ENCODE data around the gene KRT33A. TPM values are rescaled to one million over a fixed set of nuclear protein-coding genes. Genes with fewer than 3 reads are reported as not detected.

Gene KRT33A
- total RNA-seq, 1 donor from 2014 or later, result not detected

GRCh38 chr17:41369023-41369422 lies 18.4 kb upstream of the KRT33A start:
- no peak overlapping the region for H3K4me3 ChIP-seq
- H3K27ac ChIP-seq, result no peak overlapping the region
- H3K27me3 ChIP-seq, result no peaks in the 10 kb centered on the region
- H3K4me1 ChIP-seq, result no peaks in the 10 kb centered on the region
- TF ChIP-seq, protein P1, sequence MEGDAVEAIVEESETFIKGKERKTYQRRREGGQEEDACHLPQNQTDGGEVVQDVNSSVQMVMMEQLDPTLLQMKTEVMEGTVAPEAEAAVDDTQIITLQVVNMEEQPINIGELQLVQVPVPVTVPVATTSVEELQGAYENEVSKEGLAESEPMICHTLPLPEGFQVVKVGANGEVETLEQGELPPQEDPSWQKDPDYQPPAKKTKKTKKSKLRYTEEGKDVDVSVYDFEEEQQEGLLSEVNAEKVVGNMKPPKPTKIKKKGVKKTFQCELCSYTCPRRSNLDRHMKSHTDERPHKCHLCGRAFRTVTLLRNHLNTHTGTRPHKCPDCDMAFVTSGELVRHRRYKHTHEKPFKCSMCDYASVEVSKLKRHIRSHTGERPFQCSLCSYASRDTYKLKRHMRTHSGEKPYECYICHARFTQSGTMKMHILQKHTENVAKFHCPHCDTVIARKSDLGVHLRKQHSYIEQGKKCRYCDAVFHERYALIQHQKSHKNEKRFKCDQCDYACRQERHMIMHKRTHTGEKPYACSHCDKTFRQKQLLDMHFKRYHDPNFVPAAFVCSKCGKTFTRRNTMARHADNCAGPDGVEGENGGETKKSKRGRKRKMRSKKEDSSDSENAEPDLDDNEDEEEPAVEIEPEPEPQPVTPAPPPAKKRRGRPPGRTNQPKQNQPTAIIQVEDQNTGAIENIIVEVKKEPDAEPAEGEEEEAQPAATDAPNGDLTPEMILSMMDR (IDR thresholded peaks at IDR 0.05), result no peak
- no peaks in the 10 kb centered on the region for H3K36me3 ChIP-seq
- DNase-seq, result no peak
- no peak for ATAC-seq
- intact Hi-C loops (cut with DNase I), result no loop called here
- no peaks in the 10 kb centered on the region for H3K9me3 ChIP-seq

- no peaks in the 10 kb centered on the region for H3K36me3 ChIP-seq
- no peaks in the 10 kb centered on the region for H3K9me3 ChIP-seq
- no peak overlapping the region for H3K27ac ChIP-seq
- no peaks in the 10 kb centered on the region for H3K27me3 ChIP-seq
- intact Hi-C loops (cut with DNase I), result no loop called here
- DNase-seq, result no peak
- ATAC-seq, result no peak
- H3K4me1 ChIP-seq, result no peaks in the 10 kb centered on the region
- TF ChIP-seq, protein P1 (IDR thresholded peaks at IDR 0.05), result no peak
- H3K4me3 ChIP-seq, result no peak overlapping the region
Measured at GRCh38 chr17:41367426-41368075, 16.9 kb upstream of the KRT33A start.

DNA sequence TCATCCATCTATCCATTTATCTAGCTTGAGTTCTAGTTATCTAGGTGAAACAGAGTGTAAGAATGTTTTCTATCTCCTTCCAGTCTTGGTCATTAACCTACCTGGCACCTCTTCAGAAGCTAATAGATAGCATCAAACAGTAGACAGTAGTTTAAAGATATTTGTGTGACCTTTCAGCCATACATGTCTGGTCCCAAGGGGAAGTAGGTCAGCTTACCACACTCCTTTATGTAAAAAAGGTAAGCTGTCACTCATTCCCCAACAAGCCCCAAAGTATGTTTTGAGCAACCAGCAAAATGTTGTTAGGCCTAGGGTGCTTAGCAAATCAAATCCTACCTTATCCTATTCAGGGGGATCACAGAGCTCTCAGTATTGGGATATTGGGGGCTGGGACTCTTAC lies 15.4 kb upstream of the KRT33A start:
- Histone ChIP-seq H3K4me3 (no peak overlapping the region), H3K27ac (no peak overlapping the region), H3K9me3 (no peaks in the 10 kb centered on the region), H3K4me1 (no peaks in the 10 kb centered on the region), H3K27me3 (no peaks in the 10 kb centered on the region), H3K36me3 (no peaks in the 10 kb centered on the region)
- ATAC-seq (no peak), DNase-seq (no peak)
- TF ChIP-seq, protein P1 (IDR thresholded peaks at IDR 0.05), result no peak
- intact Hi-C loops (cut with DNase I), result no loop called here

GRCh38 chr17:41363881-41364280 lies 13.3 kb upstream of the KRT33A start:
- H3K27me3 ChIP-seq, result no peaks in the 10 kb centered on the region
- no peak overlapping the region for H3K27ac ChIP-seq
- H3K4me1 ChIP-seq, result no peaks in the 10 kb centered on the region
- no peak for ATAC-seq
- no peak for DNase-seq
- H3K4me3 ChIP-seq, result no peak overlapping the region
- intact Hi-C loops (cut with DNase I), result no loop called here
- no peaks in the 10 kb centered on the region for H3K36me3 ChIP-seq
- H3K9me3 ChIP-seq, result no peaks in the 10 kb centered on the region
- TF ChIP-seq, protein P1 (IDR thresholded peaks at IDR 0.05), result no peak

GRCh38 chr17:41360296-41360995 lies 9.8 kb upstream of the KRT33A start:
- H3K4me3 ChIP-seq, result no peak overlapping the region
- no peaks in the 10 kb centered on the region for H3K4me1 ChIP-seq
- ATAC-seq (no peak), DNase-seq (no peak)
- TF ChIP-seq, protein P1 (IDR thresholded peaks at IDR 0.05), result no peak
- no peaks in the 10 kb centered on the region for H3K36me3 ChIP-seq
- H3K9me3 ChIP-seq, result no peaks in the 10 kb centered on the region
- intact Hi-C loops (cut with DNase I), result no loop called here
- H3K27me3 ChIP-seq, result no peaks in the 10 kb centered on the region
- no peak overlapping the region for H3K27ac ChIP-seq
